OCI-M1 (cell line): ENCODE data around the gene SPECC1L.

Experiments
- DNase-seq: peaks from one replicate; lab custom pipeline; 2025; lab: John Stamatoyannopoulos, UW

The SPECC1L gene

GRCh38 chr22:24414523-24414922 lies 143.9 kb downstream of the SPECC1L start:
- no peak for DNase-seq

DNA sequence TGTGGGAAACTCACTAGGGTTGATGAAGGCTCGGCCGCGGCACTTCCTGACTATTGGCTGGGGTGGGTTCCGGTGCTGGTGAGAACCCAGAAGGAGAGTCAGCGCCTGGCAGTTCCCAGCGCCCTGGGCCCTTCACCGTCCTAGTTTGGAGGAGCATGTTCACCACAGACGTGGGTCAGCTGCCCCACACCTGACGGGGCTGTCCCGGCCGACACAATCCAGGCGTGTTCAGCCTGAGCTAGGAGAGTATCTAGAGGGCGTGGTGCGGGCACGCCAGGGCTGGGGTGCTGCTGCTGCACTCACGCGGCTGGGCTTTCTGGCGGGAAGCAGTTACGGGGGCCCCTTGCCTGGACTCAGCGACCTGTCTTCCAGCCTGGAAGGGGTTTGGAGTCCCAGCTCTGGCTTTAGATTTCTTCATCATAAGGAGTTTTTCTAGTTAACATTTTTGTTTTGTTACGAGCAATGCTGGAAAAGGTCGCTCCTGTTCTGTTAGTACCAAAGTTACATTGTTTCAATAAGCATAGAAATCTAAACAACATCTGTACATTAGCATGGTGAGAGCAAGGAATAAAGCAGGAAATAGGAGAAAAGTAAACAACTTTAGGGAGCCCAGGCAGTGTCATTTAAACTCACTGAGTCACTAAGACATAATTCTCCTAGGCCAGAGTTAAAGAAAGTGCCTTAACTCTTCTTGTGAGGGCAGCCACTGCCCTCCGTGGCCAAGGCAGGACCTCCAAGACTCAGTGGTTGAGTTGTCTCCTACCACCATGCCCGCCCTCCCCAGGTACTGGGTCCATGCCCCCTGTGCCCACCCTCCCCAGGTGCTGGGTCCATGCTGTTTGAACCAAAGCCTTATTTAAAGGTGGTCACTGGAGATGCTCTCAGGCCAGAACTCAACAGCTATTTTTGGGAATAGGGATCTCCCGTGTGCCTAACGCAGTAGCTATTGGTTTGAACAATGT lies 144.6 kb downstream of the SPECC1L start:
- DNase-seq, result no peak

DNA sequence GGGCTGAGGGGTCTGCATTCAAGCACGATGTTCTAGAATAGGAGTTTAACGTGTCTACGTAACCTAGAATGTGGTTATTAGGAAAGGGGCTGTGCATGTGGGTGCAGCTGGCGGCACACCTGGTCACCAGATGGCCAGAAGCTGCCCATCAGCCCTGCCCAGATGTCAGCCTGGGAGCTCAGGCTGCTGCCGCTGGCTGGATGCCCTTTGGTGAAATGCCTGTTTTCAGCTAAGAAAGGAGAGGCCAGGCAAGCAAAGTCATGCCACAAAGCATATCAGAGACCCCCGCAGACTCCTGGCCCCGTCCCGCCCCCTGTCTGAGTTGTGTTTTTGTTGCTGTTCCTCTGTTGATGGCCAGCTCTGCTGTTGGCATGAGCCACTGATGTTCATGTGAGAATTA lies 145.5 kb downstream of the SPECC1L start:
- no peak for DNase-seq

DNA sequence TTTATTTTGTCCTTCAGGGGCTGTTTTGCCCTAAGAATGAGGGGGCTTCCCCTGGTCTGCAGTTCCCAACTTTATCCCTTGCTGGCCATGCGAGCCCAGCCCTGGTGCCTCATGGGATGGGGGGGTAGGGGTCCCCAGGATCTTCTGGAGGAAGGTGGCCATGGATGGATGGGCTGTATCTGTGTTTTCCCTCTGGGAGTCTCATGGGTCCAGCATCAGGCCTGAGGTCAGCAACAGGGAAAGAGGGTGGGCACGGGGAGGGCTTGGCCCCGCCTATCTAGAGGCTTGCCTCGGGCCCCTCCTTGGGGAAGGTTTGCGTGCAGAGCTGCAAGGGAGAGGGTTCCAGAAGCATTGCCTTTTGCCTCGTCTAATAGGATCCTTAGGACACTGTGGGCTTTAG lies 146.0 kb downstream of the SPECC1L start:
- DNase-seq, result no peak

GRCh38 chr22:24417200-24417599 lies 146.6 kb downstream of the SPECC1L start:
- DNase-seq, result no peak

DNA sequence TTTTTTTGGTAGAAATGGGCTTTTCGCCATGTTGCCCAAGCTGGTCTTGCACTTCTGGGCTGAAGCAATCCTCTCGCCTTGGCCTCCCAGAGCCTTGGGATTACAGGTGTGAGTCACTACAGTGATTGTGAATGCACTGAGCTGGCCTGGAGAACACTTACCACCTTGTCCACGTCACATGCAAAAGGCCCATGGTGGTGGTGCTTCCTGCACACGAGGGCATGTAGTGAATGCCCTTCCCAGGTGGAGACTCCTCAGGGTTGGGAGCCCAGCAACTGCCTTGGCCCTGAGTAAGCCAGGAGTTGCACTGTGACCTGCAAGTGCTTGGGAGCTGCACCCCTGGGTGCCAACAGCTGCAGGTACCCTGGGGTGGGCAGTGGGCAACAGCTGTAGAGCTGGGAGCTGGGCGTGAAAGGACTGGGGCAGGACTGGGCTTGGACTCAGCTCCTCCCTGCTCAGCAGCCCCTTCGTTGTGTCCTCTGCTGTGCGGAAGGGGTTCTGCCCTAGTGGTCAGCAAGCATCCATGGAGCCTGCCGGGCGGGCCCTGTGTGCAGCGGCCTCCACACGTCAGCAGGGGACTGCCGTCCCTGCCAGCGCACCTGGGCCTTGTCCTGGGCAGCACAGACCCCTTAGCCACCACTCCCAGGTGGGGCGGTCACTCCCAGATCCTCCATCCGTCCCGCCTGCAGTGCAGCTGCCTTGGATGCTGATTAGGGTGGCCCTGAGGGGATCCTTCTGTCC lies 147.4 kb downstream of the SPECC1L start:
- no peak for DNase-seq

- no peak for DNase-seq
Observed at GRCh38 chr22:24418786-24419474, 148.3 kb downstream of the SPECC1L start.

DNA sequence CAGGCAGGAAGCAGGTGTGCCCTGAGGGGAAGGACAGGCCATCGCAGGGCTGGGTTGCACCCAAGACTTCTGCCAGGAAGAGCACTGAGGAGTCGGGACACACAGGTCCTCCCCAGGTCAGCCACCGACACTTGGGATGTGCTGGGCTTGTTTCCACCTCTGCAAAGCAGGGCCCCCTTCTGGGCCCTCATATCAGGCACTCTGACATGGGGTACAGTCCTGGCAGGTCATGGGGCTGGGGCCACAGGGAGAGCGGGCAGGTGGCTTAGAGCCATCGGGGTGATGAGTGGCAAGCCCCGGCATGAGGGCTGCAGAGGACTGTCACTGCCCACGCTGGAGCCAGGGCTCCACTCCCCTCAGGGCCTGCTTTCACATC lies 148.8 kb downstream of the SPECC1L start:
- DNase-seq, result no peak

GRCh38 chr22:24420072-24420976 lies 149.7 kb downstream of the SPECC1L start:
- DNase-seq, result no peak

GRCh38 chr22:24420977-24421343 lies 150.3 kb downstream of the SPECC1L start:
- DNase-seq, result no peak

DNA sequence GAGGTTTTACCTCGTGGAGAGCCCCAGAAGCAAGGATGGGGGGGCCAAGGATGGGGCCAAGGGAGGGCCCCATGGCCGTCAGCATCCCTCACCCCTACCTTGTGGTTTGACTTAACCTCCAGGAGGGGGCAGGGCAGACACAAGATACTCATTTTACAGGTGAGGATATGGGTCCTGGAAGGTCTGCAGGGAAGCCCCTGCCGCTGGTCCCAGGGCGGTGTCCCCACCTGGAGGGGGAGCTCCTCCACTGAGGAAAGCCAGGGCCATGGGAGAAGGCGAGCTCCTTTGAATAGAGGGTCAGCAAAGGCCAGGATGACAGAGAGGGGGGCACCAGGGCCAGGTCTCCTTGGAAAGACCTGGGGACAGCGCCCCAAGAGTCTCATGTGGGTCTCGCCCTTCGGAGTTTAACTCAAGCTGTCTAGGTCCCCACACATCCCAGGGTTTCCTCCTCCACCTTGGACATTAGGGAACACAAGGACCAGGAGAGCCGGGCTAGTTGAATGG lies 150.8 kb downstream of the SPECC1L start:
- peak; percentile 49 for DNase-seq

DNA sequence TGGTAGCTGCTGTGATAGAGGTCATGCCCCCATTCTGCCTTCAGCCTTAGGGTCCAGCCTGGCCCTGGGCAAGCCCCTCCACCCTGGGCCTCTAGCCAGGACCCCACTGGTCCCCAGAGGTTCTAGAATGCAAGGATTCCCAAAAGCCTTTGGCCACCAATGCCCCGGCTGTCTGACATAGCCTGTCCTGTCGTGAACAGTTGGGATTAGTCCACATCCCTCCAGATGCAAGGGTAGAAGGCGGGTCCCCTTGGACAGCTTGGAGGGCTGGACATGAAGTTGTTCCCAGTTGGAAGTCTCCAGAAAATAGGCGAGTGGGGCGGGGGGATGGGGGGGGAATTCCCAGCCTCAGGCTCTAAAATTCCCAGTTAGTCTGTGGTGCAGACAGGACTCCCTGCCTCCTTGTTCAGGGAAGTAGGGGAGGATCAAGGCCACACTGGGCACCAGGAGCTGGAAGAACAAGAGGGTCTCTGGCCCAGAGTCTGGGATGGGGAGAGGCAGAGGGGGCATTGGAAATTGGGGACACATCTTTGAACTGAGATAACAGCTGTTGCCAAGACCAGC lies 151.6 kb downstream of the SPECC1L start:
- no peak for DNase-seq

GRCh38 chr22:24423519-24424000 lies 152.9 kb downstream of the SPECC1L start:
- peak; percentile 71 for DNase-seq

DNA sequence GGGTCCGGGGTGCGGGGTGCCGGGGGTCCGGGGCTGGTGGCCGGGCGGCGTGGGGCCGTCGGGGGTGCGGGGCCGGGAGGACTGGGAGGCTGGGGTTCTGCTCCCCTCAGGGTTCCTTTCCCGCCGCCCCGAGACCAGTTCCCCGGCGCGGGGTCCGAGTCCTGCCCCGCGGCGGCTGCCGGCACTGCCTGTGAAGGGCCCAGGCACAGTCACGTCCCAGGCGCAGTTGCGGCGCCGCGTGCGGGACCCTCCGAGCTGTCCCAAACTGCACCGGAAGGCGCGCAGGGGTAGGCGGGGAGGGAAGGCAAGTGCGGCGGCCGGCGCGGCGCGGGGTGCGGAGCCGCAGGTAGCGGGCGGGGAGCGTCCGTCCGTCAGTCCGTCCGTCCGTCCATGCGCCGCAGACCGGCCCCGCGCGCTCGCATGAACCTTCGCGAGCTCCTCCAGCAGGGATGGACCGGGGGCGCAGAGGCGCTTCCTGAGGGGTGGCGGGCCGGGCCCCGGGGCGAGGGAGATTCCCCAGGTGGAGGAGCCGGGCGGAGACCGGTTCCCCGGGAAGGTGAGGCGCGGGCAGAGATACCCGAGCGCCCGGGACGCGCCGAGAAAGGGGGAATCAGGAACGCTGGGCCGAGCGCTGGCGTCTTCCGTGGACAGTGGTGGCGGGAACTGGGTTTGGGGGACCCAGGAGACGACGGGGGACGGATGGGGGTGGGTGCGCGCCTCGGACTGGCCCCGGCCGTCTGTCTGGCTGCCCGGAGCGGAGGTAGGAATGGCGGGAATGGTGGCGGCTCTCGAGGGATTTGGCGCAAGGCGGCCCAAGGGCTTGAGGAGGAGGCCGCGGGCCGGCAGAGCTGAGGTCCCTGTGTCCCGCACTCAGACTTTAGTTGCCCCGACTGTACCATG lies 153.6 kb downstream of the SPECC1L start:
- DNase-seq, result no peak

GRCh38 chr22:24424901-24425775 lies 154.5 kb downstream of the SPECC1L start:
- DNase-seq, result no peak

DNA sequence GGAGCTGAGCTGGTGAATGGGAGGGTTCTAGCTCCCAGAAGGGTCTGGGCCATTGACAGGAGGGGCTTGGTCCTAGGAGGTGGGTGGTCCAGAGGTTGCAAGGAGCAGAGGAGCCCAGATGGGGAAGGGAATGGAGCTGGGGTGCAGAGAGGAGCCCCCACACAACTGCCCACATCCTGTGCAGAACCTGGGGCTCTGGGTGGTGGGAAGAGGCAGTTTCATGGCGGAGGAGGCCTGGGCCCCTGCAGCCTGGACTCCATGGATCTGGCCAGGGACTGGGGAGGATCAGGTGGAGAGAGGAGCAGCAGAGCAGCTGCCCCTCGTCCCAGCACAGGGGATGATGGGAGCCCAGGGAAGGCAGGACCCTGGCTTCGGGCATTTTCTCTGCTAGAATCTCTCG lies 155.8 kb downstream of the SPECC1L start:
- DNase-seq, result no peak

GRCh38 chr22:24426851-24427499 lies 156.3 kb downstream of the SPECC1L start:
- DNase-seq, result no peak

DNA sequence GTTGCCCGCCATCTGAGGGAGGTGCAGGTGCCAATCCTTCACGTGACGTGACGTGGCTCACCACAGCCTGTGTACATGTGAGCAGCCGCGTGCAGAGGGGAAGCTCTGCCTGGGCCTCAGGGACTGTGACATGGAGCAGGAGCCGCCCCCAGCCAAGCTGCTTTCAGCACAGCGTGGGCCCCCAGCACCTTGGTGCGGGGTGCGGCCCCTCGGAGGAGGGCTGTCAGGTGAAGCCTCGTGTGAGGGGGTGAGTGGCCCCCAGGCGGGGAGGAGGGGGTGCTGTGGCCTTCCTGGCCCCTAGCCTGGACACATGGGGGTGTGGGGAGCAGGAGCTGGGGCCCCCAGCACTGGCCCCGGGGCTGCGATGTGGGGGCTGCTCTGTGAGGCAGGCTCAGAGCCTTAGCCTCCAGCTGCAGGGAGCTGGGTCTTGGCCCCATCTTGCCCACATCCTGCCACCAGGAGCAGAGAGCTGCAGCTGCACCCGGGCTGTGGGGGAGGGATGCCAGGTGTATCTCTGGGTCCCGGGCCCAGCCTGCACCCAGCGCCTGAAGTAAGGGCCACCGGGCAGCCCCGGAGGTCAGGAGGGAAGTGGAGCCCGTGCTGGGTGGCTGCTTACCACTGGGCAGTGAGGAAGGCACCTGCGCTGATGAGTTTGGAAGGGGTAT lies 157.0 kb downstream of the SPECC1L start, which contains the start of gene ADORA2A:
Gene ADORA2A (plus strand): TSS at position 100 of the 665 bp plus-strand sequence. CDS start 5,806 bp downstream, outside the sequence.
- no peak for DNase-seq
